K562 (cell line): ENCODE results near the gene INS. TPM values are rescaled to one million over a fixed set of nuclear protein-coding genes. Genes with fewer than 3 reads are reported as not detected.

Experiments used
- ATAC-seq: fragments of 200-7000 bp; cut with Tn5 transposase; 3 replicates; pipeline ENCODE4 v1.9.1; 2020; ENCODE audit warnings: moderate library complexity
- BruUV-seq: library from RNA; stranded (reverse); fragments of 400-500 nt; replicated peaks from 2 replicates; lab custom pipeline; 2021; lab: Mats Ljungman, UMichigan
- CTCF ChIA-PET: fragments of 300-600 bp; formaldehyde crosslinking; extraction: SDS; loops from one replicate; lab custom pipeline; 2021; ENCODE audit warnings: low intra/inter-chr PET ratio; lab: Yijun Ruan, JAX
- POLR2A ChIA-PET: fragments of 300-600, 350-650 bp; sonication (Branson Sonifier 250); formaldehyde crosslinking; extraction: SDS; loops from one replicate; lab custom pipeline; 2021; ENCODE audit warnings: antibody characterized with exemption, inconsistent platforms; lab: Yijun Ruan, JAX
- DNase-seq, 4 experiments: peaks; one replicate each; pipeline versions ENCODE4 v3.0.0 to v3.0.0-alpha.2; 2011 to 2018; ENCODE audit warnings: low spot score in 3 of 4, mixed read lengths in 3 of 4; ENCODE audit errors: extremely low read depth in 1 of 4
- FAIRE-seq: peaks from 2 replicates; lab custom pipeline; 2011; peaks lifted over from hg19 to GRCh38; lab: Jason Lieb, UNC
- H2AFZ ChIP-seq: 2 replicates; pipeline ENCODE4 v1.6.0; 2011; ENCODE audit warnings: low read depth, low read length, control low read depth, inconsistent platforms
- H3K27ac ChIP-seq: fragments of 200-600 bp; 3 replicates; pipeline ENCODE4 v1.8.0; 2011; ENCODE audit warnings: low read depth, mild to moderate bottlenecking, control low read depth, inconsistent platforms, low read length, moderate library complexity, mixed read lengths; ENCODE audit errors: extremely low read depth
- H3K27me3 ChIP-seq, 2 experiments: fragments of 300-600 bp in 1 of 2; 2 replicates in 1 of 2; 3 replicates in 1 of 2; pipeline versions ENCODE4 v1.6.0 to v1.8.0; 2011; ENCODE audit warnings: inconsistent platforms in 2 of 2, low read length in 2 of 2, mild to moderate bottlenecking in 1 of 2, mixed read lengths in 1 of 2, moderate library complexity in 1 of 2; ENCODE audit not compliant: control insufficient read depth in 2 of 2, insufficient read depth in 2 of 2
- H3K36me3 ChIP-seq: fragments of 300-600 bp; 3 replicates; pipeline ENCODE4 v1.8.0; 2011; ENCODE audit warnings: mild to moderate bottlenecking, low read length, inconsistent platforms; ENCODE audit not compliant: control insufficient read depth, insufficient read depth
- H3K4me1 ChIP-seq, 2 experiments: fragments of 200-600 bp in 1 of 2; replicated peaks in 1 of 2; 2 replicates in 1 of 2; 3 replicates in 1 of 2; pipeline versions ENCODE4 v1.5.1 to v1.8.0; 2011; ENCODE audit warnings: inconsistent platforms in 2 of 2, low read length in 2 of 2, mild to moderate bottlenecking in 1 of 2, mixed read lengths in 1 of 2, moderate library complexity in 1 of 2; ENCODE audit not compliant: control insufficient read depth in 2 of 2, insufficient read depth in 2 of 2
- H3K4me2 ChIP-seq: 2 replicates; pipeline ENCODE4 v1.6.1; 2011; ENCODE audit warnings: low read length, control low read depth, inconsistent platforms, mixed read lengths; ENCODE audit not compliant: insufficient read depth
- H3K4me3 ChIP-seq: fragments of 200-600 bp; sonication (generic), shearing (Covaris generic); 2 replicates; pipeline ENCODE4 v1.5.1; 2016; ENCODE audit warnings: control low read depth, inconsistent platforms
- H3K79me2 ChIP-seq: fragments of 200-600 bp; 3 replicates; pipeline ENCODE4 v1.8.0; 2011; ENCODE audit warnings: low read length, inconsistent platforms; ENCODE audit not compliant: control insufficient read depth, insufficient read depth
- H3K9ac ChIP-seq, 2 experiments: 2 replicates each; pipeline versions ENCODE4 v1.6.0 to v1.6.1; 2011; ENCODE audit warnings: low read depth in 2 of 2, low read length in 2 of 2, control low read depth in 1 of 2, inconsistent platforms in 1 of 2, mild to moderate bottlenecking in 1 of 2, mixed read lengths in 1 of 2; ENCODE audit not compliant: insufficient read depth in 1 of 2
- H3K9me1 ChIP-seq: one replicate; pipeline ENCODE4 v1.6.0; 2011; ENCODE audit warnings: inconsistent platforms, mild to moderate bottlenecking, low read length, moderate library complexity; ENCODE audit not compliant: control insufficient read depth, insufficient read depth
- H3K9me3 ChIP-seq: replicated peaks from 2 replicates; pipeline ENCODE4 v1.5.1; 2011; ENCODE audit warnings: low read depth, low read length, inconsistent platforms; ENCODE audit not compliant: control insufficient read depth, insufficient read depth
- H4K20me1 ChIP-seq: replicated peaks from 2 replicates; pipeline ENCODE4 v1.6.1; 2011; ENCODE audit warnings: low read length, inconsistent platforms, mixed read lengths; ENCODE audit not compliant: control insufficient read depth, insufficient read depth
- CREB3L1 ChIP-seq: fragments of 450-650 bp; IDR thresholded peaks from 2 replicates; pipeline ENCODE4 v1.6.1; 2014; ENCODE audit warnings: low read depth, mild to moderate bottlenecking, moderate library complexity, borderline replicate concordance
- CXXC5 ChIP-seq: fragments of 250-450 bp; sonication (Bioruptor Pico); IDR thresholded peaks from 2 replicates; pipeline ENCODE4 v1.8.0; 2022; ENCODE audit warnings: inconsistent platforms, mild to moderate bottlenecking, moderate library complexity
- E2F5 ChIP-seq: sonication (generic); formaldehyde crosslinking; IDR thresholded peaks from 2 replicates; pipeline ENCODE4 v1.8.0; 2022; ENCODE audit warnings: mild to moderate bottlenecking, missing genetic modification reagents
- RFX1 ChIP-seq: fragments of 450-650 bp; IDR thresholded peaks from 2 replicates; pipeline ENCODE4 v1.6.1; 2016; ENCODE audit warnings: mild to moderate bottlenecking, moderate library complexity
- TFE3 ChIP-seq: fragments of 450-650 bp; formaldehyde crosslinking; IDR thresholded peaks from 2 replicates; pipeline ENCODE4 v1.4.0; 2020; ENCODE audit warnings: mild to moderate bottlenecking, mixed read lengths
- WGBS: fragments of 100-300 bp; shearing (Covaris generic); methylation state at CpG from one replicate; pipeline ENCODE4 v1.1.6; 2016; ENCODE audit warnings: low coverage, mixed read lengths; ENCODE audit not compliant: insufficient coverage; ENCODE audit errors: missing lambda C conversion rate; 5-methylcytosine and 5-hydroxymethylcytosine counted together
- in situ Hi-C: fragments of 300-500 bp; cut with MboI; formaldehyde crosslinking; loops from 4 replicates; pipeline ENCODE4 v1.15.0; 2018; ENCODE audit warnings: inconsistent platforms, mixed read lengths
- intact Hi-C: fragments of 100-400 bp; cut with micrococcal nuclease; formaldehyde crosslinking; loops from 2 replicates; pipeline ENCODE4 v1.14.2; 2022
- polyA plus RNA-seq, 8 experiments: library from polyadenylated mRNA; depleted of rRNA in 4 of 8; stranded (reverse) in 5 of 8; unstranded in 3 of 8; fragments of >200 nt; fragmentation: Nextera tagmentation in 2 of 8; fragmentation: Illumina TruSeq in 1 of 8; extraction: Ambion mirVana in 2 of 8; extraction: Trizol in 1 of 8; gene quantifications; 2 replicates each; pipeline versions ENCODE4 v1.2.1 to v1.2.3, GENCODE V29; 2011 to 2014; ENCODE audit warnings: inconsistent platforms in 1 of 8, missing spikeins in 1 of 8
- total RNA-seq, 7 experiments: library from RNA; depleted of rRNA in 6 of 7; stranded (reverse); fragments of >200 nt in 6 of 7; fragmentation: Illumina TruSeq in 2 of 7; extraction: Trizol in 2 of 7; gene quantifications; 2 replicates each; pipeline versions ENCODE4 v1.2.1 to v1.2.3, GENCODE V29; 2011 to 2021; ENCODE audit warnings: low replicate concordance in 1 of 7

INS gene
- total and polyA plus RNA-seq, 9 of the 15 experiments (the other 6 are each of a cell fraction or from before 2014, with no cell fraction given), result not detected

- TF ChIP-seq E2F5 (no peak), CREB3L1 (no peak)
These were observed 8.9 kb upstream of the INS start (continued) for GRCh38 chr11:2169626-2170570.

GRCh38 chr11:2169005-2169378 is 8.0 kb upstream of the INS start:
- no peaks in the 10 kb centered on the region for H3K79me2 ChIP-seq
- H4K20me1 ChIP-seq, result peaks cover 7% of the 10 kb centered on the region
- no peak overlapping the region for H3K4me2 ChIP-seq
- no peak overlapping the region for H3K27ac ChIP-seq
- ChIA-PET CTCF (no interaction called here), POLR2A (interaction anchor here (0.6 kb wide), 3 partner anchors 135 to 1441 kb away, joined by 3 read pairs; no protein-coding TSS in a partner anchor)
- FAIRE-seq (no peak), ATAC-seq (no peak), DNase-seq (peak in 2 of 4 experiments; percentile 32 to 33)
- BruUV-seq, result no TSS peak
- H3K9ac ChIP-seq, result no peak overlapping the region
- H3K9me1 ChIP-seq, result no peaks in the 10 kb centered on the region
- intact Hi-C loops (no loop called here), in situ Hi-C loops (no loop called here)
- no peak overlapping the region for H3K4me3 ChIP-seq
- TF ChIP-seq CXXC5 (CRISPR knock-in tag) (no peak), TFE3 (CRISPR knock-in tag) (no peak), RFX1 (peak; percentile 87)
- H2AFZ ChIP-seq, result no peak overlapping the region
- H3K27me3 ChIP-seq, result peaks cover 3 to 52% of the 10 kb centered on the region in 2 experiments; a peak in 4 of 5 replicates
- H3K36me3 ChIP-seq, result no peaks in the 10 kb centered on the region
- 6% methylated on average over 10 of the region's 10 CpGs for WGBS
- H3K4me1 ChIP-seq, result peaks cover 0 to 56% of the 10 kb centered on the region in 2 experiments; a peak in 2 of 5 replicates
- H3K9me3 ChIP-seq, result no peaks in the 10 kb centered on the region
